Body of pancreas (tissue), 4 donors: Measurements from ENCODE around the gene GREB1. TPM values are rescaled to one million over a fixed set of nuclear protein-coding genes. Genes with fewer than 3 reads are reported as not detected.

ENCODE experiments used
- ATAC-seq: fragments of 150-250 bp; one replicate; pipeline ENCODE4 v1.9.1; 2016
- DNase-seq, 4 donors: peaks; one replicate each; pipeline ENCODE4 v3.0.0-alpha.2; 2019
- H3K27ac ChIP-seq, 4 donors: fragments of 200-600 bp; sonication (generic); 1 replicate in 3 of 4; 2 replicates in 1 of 4; pipeline versions ENCODE4 v1.5.1 to v1.6.1; 2016 to 2019; ENCODE audit warnings: mild to moderate bottlenecking in 1 of 4, mixed read lengths in 1 of 4, moderate library complexity in 1 of 4
- H3K27me3 ChIP-seq, 2 donors: fragments of 200-600 bp; sonication (generic); one replicate each; pipeline ENCODE4 v1.6.0; 2016; ENCODE audit warnings: mild to moderate bottlenecking in 1 of 2
- H3K36me3 ChIP-seq, 2 donors: fragments of 200-600 bp; sonication (generic); replicated peaks in 1 of 2; 2 replicates each; pipeline ENCODE4 v1.5.1; 2016; ENCODE audit warnings: low read depth in 2 of 2; ENCODE audit not compliant: insufficient read depth in 1 of 2
- H3K4me1 ChIP-seq: fragments of 200-600 bp; sonication (generic); one replicate; pipeline ENCODE4 v1.6.0; 2016
- H3K4me3 ChIP-seq, 2 donors: fragments of 200-600 bp; sonication (generic); 1 replicate in 1 of 2; 2 replicates in 1 of 2; pipeline ENCODE4 v1.5.1; 2016 to 2019
- H3K9me3 ChIP-seq, 3 donors: fragments of 200-600 bp; sonication (generic); 1 replicate in 2 of 3; 2 replicates in 1 of 3; pipeline ENCODE4 v1.5.1; 2016
- POLR2A ChIP-seq, 3 donors: fragments of 450-650 bp; IDR thresholded peaks; one replicate each; pipeline ENCODE4 v1.6.1; 2016; ENCODE audit warnings: antibody characterized with exemption in 3 of 3, mild to moderate bottlenecking in 2 of 3
- WGBS, 2 donors: methylation state at CpG; one replicate each; pipeline ENCODE4 v1.1.5; 2017; 5-methylcytosine and 5-hydroxymethylcytosine counted together
- intact Hi-C: fragments of 100-400 bp; cut with DNase I; formaldehyde crosslinking; loops from one replicate; pipeline ENCODE4 v1.15.1; 2023
- total RNA-seq, 2 donors: library from RNA; depleted of rRNA; stranded (reverse); fragments of >200 nt; gene quantifications; one replicate each; pipeline ENCODE4 v1.1.0, GENCODE V29; 2016
- TF ChIP-seq, protein P1 (sequence below), 7 experiments: fragments of 450-650 bp in 4 of 7; fragments of 200-600 bp in 3 of 7; sonication (generic) in 3 of 7; IDR thresholded peaks; one replicate each; pipeline ENCODE4 v1.5.1; 2016 to 2019; ENCODE audit warnings: antibody characterized with exemption in 7 of 7

Gene GREB1
- total RNA-seq, 2 donors from 2014 or later: 10.4 to 19.8 TPM

DNA sequence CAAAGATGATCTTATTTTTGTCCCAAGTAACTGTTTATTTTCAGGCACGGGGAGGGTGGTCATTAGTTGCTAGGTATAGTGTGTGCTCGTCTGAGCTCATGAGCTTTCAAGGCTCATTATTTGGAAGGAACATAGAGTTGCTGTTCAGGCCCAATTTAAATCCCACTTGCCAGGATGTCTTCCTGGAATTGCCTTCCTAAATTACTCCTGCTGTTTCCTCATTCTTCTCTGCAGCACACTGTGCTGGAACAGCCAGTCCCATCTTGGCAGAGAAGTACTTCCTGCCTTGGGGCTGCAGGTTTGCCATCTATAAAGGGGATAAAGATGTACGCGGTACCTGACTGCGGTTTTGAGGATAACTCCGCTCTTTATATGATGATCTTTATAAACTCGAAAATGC is 37.3 kb downstream of the GREB1 start:
- Histone ChIP-seq H3K4me3 (no peak overlapping the region), H3K36me3 (no peaks in the 10 kb centered on the region), H3K27me3 (no peaks in the 10 kb centered on the region), H3K4me1 (peaks cover 5% of the 10 kb centered on the region), H3K27ac (peak overlapping the region in 3 of 4 donors; percentile 41 to 61 (median 41)), H3K9me3 (no peaks in the 10 kb centered on the region)
- DNase-seq: peak in 3 of 4 donors; percentile 38 to 55 (median 44)
- WGBS, 2 donors: 66 to 71% methylated on average over 7 of the region's 7 CpGs
- TF ChIP-seq POLR2A (IDR thresholded peaks at IDR 0.05): no peak
- TF ChIP-seq, protein P1, sequence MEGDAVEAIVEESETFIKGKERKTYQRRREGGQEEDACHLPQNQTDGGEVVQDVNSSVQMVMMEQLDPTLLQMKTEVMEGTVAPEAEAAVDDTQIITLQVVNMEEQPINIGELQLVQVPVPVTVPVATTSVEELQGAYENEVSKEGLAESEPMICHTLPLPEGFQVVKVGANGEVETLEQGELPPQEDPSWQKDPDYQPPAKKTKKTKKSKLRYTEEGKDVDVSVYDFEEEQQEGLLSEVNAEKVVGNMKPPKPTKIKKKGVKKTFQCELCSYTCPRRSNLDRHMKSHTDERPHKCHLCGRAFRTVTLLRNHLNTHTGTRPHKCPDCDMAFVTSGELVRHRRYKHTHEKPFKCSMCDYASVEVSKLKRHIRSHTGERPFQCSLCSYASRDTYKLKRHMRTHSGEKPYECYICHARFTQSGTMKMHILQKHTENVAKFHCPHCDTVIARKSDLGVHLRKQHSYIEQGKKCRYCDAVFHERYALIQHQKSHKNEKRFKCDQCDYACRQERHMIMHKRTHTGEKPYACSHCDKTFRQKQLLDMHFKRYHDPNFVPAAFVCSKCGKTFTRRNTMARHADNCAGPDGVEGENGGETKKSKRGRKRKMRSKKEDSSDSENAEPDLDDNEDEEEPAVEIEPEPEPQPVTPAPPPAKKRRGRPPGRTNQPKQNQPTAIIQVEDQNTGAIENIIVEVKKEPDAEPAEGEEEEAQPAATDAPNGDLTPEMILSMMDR (IDR thresholded peaks at IDR 0.05): no peak
- intact Hi-C loops: no loop called here
- ATAC-seq: peak; percentile 82

DNA sequence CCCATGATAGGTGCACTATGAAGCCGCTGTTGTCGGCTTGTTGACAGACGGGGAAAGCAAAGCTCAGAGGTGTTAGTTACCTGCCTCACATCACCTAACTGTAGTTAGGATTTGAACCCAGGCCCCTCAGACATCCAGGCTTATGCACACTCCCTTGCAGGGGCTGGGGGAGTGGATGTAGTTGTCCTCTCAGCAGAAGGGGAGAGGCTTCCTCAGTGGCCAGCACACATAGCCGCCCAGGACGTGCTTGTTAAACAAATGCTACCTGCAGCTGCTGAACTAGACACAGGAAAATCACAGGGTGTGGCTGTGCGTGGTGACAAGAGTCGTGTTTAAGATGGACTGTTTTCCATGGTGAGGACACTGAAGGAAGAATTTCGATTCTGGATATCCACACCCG is 39.2 kb downstream of the GREB1 start:
- Histone ChIP-seq H3K9me3 (no peaks in the 10 kb centered on the region), H3K4me3 (no peak overlapping the region), H3K36me3 (no peaks in the 10 kb centered on the region), H3K27me3 (no peaks in the 10 kb centered on the region), H3K4me1 (peaks cover 5% of the 10 kb centered on the region), H3K27ac (no peak overlapping the region)
- intact Hi-C loops: no loop called here
- TF ChIP-seq, protein P1 (IDR thresholded peaks at IDR 0.05): no peak
- TF ChIP-seq POLR2A (IDR thresholded peaks at IDR 0.05): no peak
- ATAC-seq (no peak), DNase-seq (peak in 1 of 4 donors; percentile 6)
- 80 to 86% methylated on average over 8 to 9 of the region's 9 CpGs for WGBS, 2 donors

DNA sequence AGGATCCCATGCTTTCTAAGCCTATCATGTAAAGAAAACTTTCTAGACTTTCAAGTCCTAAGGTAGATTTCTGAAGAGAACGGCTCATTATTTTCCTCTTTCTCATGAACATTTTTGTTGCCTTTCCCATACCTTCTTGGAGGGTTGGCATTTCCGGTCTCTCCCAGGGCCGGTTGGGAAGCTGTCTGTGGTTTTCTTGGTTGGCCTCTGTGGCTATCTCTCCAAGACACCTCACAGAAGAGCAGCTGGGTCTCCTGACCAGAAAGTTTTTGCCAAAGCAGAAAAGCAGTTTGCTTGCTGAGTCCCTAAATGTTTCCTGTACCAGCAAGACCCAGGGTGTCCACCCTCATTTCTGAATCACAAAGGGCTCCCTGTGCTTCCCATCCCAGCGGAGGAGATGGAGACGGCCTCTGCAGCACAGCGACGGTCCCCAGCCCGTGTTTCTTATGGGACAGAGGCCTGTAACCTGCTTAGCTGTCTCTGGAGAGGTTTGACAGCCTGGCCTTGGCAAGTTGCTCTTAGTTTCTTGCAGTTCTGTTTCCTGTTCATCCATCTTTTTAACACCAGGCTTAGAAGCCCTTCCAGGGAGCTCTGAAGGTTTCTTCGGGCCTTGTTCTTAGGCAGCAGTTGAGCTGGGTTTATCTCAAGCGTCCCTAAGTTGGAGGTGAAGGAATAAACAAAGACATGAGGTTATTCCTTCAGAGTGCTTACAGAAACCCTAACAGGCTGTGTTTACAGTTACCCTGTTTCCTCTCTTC is 39.8 kb downstream of the GREB1 start:
- H3K9me3 ChIP-seq: no peaks in the 10 kb centered on the region
- H3K4me1 ChIP-seq: peaks cover 1% of the 10 kb centered on the region
- no peaks in the 10 kb centered on the region for H3K27me3 ChIP-seq
- intact Hi-C loops: no loop called here
- ATAC-seq: no peak
- no peaks in the 10 kb centered on the region for H3K36me3 ChIP-seq
- DNase-seq: peak in 1 of 4 donors; percentile 2
- WGBS, 2 donors: 84 to 89% methylated on average over 10 of the region's 10 CpGs
- TF ChIP-seq POLR2A (IDR thresholded peaks at IDR 0.05): no peak
- TF ChIP-seq, protein P1 (IDR thresholded peaks at IDR 0.05): no peak
- no peak overlapping the region for H3K27ac ChIP-seq
- H3K4me3 ChIP-seq: no peak overlapping the region

DNA sequence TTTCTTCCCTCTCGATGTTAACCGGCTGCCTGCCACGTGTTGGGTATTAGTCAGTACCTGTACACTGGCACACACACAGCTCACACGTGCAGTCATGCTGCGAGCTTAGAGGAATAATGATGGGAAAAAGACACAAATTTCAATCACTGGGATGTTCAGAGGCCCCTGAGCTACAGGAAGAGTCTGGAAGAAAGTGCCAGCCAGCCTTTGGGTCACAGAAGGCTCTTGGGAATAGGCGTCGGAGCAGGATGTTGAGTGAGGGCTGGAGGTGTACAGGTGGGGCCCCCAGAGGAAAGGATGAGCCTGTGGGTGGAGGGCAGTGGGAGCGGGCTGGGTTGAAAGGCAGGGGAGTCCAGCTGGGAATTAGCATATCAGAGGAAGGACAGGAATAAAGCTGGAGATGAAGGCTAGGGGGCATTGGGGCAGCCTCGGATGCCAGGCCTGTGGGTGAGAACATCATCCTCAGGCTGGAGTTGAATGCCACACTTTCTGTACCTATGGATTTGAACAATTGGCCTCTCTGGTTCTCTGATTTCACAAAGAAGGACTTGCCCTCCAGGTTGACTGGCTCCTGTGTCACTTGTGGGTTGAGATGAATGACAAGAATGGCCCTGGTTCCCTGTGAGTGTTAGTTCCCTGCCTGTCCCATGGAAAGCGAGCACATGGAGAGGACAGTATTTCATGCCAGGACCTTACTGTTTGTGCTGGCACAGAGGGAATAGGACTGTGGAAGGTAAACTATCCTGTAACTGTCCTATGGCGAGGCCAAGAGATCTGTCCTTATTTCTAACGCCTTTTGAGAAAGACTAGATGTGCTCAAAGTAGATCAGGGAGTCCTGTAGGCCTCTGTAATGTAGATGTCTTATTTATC is 40.6 kb downstream of the GREB1 start:
- Histone ChIP-seq H3K27me3 (no peaks in the 10 kb centered on the region), H3K4me1 (no peaks in the 10 kb centered on the region), H3K9me3 (no peaks in the 10 kb centered on the region), H3K36me3 (no peaks in the 10 kb centered on the region), H3K4me3 (no peak overlapping the region), H3K27ac (no peak overlapping the region)
- ATAC-seq: no peak
- intact Hi-C loops: no loop called here
- TF ChIP-seq, protein P1 (IDR thresholded peaks at IDR 0.05): no peak
- no peak for TF ChIP-seq POLR2A (IDR thresholded peaks at IDR 0.05)
- WGBS, 2 donors: 88 to 90% methylated on average over 12 of the region's 12 CpGs
- no peak for DNase-seq
